Upper lobe of right lung (tissue), 1 donor: Measurements from ENCODE around the gene STARD13. TPM values are rescaled to one million over a fixed set of nuclear protein-coding genes. Genes with fewer than 3 reads are reported as not detected.

ENCODE experiments used
- ATAC-seq: fragments of 200-7000 bp; cut with Tn5 transposase; one replicate; pipeline ENCODE4 v1.9.1; 2020; ENCODE audit warnings: mild to moderate bottlenecking, moderate library complexity
- DNase-seq: peaks from one replicate; pipeline ENCODE4 v3.0.0-alpha.2; 2020
- H3K27ac ChIP-seq: fragments of 200-600 bp; one replicate; pipeline ENCODE4 v1.8.0; 2022
- H3K27me3 ChIP-seq: fragments of 200-600 bp; one replicate; pipeline ENCODE4 v1.8.0; 2022; ENCODE audit warnings: mild to moderate bottlenecking
- H3K36me3 ChIP-seq: fragments of 200-600 bp; one replicate; pipeline ENCODE4 v1.8.0; 2022
- H3K4me1 ChIP-seq: fragments of 200-600 bp; one replicate; pipeline ENCODE4 v1.8.0; 2022
- H3K4me3 ChIP-seq: fragments of 200-600 bp; one replicate; pipeline ENCODE4 v1.8.0; 2022; ENCODE audit warnings: mild to moderate bottlenecking
- H3K9me3 ChIP-seq: fragments of 200-600 bp; one replicate; pipeline ENCODE4 v1.8.0; 2022
- intact Hi-C: fragments of 100-400 bp; cut with DNase I; formaldehyde crosslinking; loops from one replicate; pipeline ENCODE4 v1.11.0; 2022
- total RNA-seq: library from RNA; stranded (reverse); fragmentation: NEBNext Ultra II Directional; extraction: Animal tissue kit (Norgen Biotek cat#: 25700); gene quantifications from one replicate; pipeline ENCODE4 v1.2.1, GENCODE V29; 2021
- TF ChIP-seq, protein P1 (sequence below): fragments of 200-600 bp; IDR thresholded peaks from one replicate; pipeline ENCODE4 v1.8.0; 2022; ENCODE audit warnings: antibody characterized with exemption
- donor health status: DM: no; HTN: yes; CAD: no; lungs with severe emphysema.

The STARD13 gene
- total RNA-seq, 1 donor from 2014 or later, result 60.4 TPM

- intact Hi-C loops, result no loop called here
- ATAC-seq, result no peak
- DNase-seq, result no peak
- TF ChIP-seq, protein P1, sequence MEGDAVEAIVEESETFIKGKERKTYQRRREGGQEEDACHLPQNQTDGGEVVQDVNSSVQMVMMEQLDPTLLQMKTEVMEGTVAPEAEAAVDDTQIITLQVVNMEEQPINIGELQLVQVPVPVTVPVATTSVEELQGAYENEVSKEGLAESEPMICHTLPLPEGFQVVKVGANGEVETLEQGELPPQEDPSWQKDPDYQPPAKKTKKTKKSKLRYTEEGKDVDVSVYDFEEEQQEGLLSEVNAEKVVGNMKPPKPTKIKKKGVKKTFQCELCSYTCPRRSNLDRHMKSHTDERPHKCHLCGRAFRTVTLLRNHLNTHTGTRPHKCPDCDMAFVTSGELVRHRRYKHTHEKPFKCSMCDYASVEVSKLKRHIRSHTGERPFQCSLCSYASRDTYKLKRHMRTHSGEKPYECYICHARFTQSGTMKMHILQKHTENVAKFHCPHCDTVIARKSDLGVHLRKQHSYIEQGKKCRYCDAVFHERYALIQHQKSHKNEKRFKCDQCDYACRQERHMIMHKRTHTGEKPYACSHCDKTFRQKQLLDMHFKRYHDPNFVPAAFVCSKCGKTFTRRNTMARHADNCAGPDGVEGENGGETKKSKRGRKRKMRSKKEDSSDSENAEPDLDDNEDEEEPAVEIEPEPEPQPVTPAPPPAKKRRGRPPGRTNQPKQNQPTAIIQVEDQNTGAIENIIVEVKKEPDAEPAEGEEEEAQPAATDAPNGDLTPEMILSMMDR, result no peak
- H3K4me3 ChIP-seq, result no peak overlapping the region
- no peaks in the 10 kb centered on the region for H3K9me3 ChIP-seq
- H3K4me1 ChIP-seq, result no peaks in the 10 kb centered on the region
- H3K36me3 ChIP-seq, result no peaks in the 10 kb centered on the region
- no peaks in the 10 kb centered on the region for H3K27me3 ChIP-seq
- H3K27ac ChIP-seq, result no peak overlapping the region
Observed at GRCh38 chr13:33172911-33173310, 112.6 kb downstream of the STARD13 start.

DNA sequence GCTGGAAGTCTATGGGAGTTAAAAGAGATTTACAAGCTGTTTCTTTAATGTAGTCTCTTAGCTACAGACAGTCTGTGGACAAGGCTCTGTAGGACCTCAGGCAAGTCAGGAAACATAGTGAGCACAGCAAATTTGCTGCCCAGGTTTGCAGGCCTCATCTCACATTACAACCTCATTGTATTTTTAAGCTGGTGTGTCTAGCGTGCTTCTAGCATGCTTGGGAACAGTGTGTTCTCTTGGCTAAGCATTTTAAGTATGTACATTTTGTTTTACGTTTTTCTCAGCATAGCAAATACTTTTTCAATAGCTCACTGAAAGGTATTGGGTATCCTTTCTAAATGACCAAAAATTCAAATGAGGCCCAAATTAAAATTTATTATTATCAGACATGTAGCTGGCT lies 113.2 kb downstream of the STARD13 start:
- Histone ChIP-seq H3K36me3 (no peaks in the 10 kb centered on the region), H3K4me3 (no peak overlapping the region), H3K27ac (no peak overlapping the region), H3K4me1 (no peaks in the 10 kb centered on the region), H3K9me3 (no peaks in the 10 kb centered on the region), H3K27me3 (no peaks in the 10 kb centered on the region)
- no peak for ATAC-seq
- intact Hi-C loops, result no loop called here
- TF ChIP-seq, protein P1, result no peak
- DNase-seq, result no peak

DNA sequence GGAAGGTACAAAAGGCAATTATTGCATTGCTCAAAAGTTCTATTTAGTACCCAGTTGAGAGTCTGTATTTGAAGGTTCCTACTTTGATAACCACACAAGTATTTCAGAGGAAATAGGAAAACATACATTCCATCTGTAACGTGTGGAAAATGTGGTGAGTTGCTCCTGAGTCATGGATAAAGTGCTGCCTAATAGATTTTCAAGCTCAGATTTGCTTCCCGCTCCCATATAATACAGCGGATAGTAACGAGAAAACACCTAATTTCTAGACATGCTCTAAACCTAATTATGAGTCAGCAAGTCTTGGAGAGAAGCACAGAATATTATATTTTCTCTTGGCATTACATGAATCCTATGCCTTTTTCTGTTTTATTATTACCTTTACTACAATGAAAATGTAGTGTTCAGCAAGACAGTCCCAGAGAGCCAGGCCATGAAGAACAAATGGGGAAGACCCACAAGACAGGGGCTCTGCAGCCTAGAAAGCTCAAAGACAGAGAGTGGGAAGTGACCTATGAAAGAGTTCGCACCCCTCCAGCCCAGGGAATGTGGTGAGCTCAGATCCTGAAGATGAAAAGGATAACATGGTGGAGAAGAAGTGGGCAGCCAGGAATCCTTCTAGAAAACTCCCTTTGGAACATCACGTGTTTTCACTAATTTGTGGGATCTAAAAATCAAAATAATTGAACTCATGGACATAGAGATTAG lies 116.1 kb downstream of the STARD13 start:
- no peaks in the 10 kb centered on the region for H3K27me3 ChIP-seq
- no peaks in the 10 kb centered on the region for H3K9me3 ChIP-seq
- H3K4me1 ChIP-seq, result no peaks in the 10 kb centered on the region
- intact Hi-C loops, result no loop called here
- no peak overlapping the region for H3K27ac ChIP-seq
- DNase-seq, result no peak
- no peak overlapping the region for H3K4me3 ChIP-seq
- H3K36me3 ChIP-seq, result peaks cover 12% of the 10 kb centered on the region
- TF ChIP-seq, protein P1, result no peak
- no peak for ATAC-seq

DNA sequence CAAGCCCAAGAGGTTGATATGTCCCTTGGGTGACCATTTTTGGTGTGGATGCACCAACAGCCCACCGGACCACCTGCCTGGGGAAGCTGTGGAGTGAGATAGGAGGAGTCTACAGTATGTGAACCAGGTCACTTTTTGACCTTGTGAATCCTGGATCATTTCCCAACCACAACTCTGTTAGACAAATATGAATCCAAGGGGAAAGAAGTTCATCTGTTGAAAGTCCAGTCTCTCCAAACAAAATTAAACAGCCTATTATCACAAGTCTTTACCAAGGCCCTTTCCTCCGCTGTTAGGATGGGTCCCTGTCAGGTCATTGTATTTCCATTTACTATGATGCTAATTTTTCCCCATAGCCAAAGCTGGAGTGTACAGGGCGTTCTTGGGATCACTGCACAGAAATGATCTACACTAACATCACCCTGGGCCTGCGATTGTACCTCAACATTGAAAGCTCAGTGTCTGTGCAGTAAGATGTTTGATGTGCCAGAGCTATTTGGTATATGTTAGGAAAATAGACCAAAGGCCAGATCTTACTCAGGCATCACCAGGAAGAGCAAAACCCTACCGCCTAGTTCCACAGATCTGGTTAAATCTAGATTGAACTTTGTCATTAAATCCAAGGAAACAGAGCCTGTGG lies 117.1 kb downstream of the STARD13 start:
- H3K4me1 ChIP-seq, result no peaks in the 10 kb centered on the region
- peaks cover 15% of the 10 kb centered on the region for H3K36me3 ChIP-seq
- H3K27me3 ChIP-seq, result no peaks in the 10 kb centered on the region
- H3K9me3 ChIP-seq, result no peaks in the 10 kb centered on the region
- intact Hi-C loops, result no loop called here
- DNase-seq, result no peak
- no peak overlapping the region for H3K27ac ChIP-seq
- TF ChIP-seq, protein P1, result no peak
- H3K4me3 ChIP-seq, result no peak overlapping the region
- no peak for ATAC-seq

DNA sequence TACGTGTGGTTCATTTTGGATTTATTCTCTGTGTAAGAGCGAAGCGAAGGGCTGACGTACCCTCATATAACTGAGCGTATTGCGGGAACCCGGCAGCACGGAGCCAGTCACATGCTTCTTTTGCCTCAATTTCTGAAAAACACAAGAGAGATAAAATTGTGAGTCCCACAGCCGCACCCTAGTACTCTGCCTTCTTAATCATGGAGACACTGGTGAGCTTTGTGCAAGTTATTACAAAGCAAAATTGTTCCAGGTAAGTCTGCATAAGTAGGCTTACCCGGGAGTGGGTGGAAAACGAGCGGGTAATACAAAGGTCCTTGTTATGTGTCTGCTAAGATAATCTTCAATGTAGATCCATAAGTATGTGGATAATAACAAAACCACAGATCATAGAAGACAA lies 118.1 kb downstream of the STARD13 start:
- ATAC-seq, result no peak
- Histone ChIP-seq H3K4me3 (no peak overlapping the region), H3K9me3 (no peaks in the 10 kb centered on the region), H3K27me3 (no peaks in the 10 kb centered on the region), H3K36me3 (peaks cover 20% of the 10 kb centered on the region), H3K27ac (no peak overlapping the region), H3K4me1 (no peaks in the 10 kb centered on the region)
- intact Hi-C loops, result no loop called here
- no peak for DNase-seq
- TF ChIP-seq, protein P1, result no peak
